Measurements from ENCODE around the gene WWOX.

WWOX gene

GRCh38 chr16:79175286-79176057 is 1076.0 kb downstream of the WWOX start:
- DNase-seq (ENCODE audit: low spot score): no peak

GRCh38 chr16:79177018-79177417 is 1077.6 kb downstream of the WWOX start:
- no peak for DNase-seq (ENCODE audit: low spot score)

- DNase-seq (ENCODE audit: low spot score): no peak
Observed at GRCh38 chr16:79181419-79181818, 1082.0 kb downstream of the WWOX start.

GRCh38 chr16:79182616-79183015 is 1083.2 kb downstream of the WWOX start:
- DNase-seq (ENCODE audit: low spot score): no peak

- DNase-seq (ENCODE audit: low spot score): no peak
Observed at GRCh38 chr16:79183571-79183970, 1084.1 kb downstream of the WWOX start.

- DNase-seq (ENCODE audit: low spot score): no peak
Observed at GRCh38 chr16:79184464-79185030, 1085.1 kb downstream of the WWOX start.

GRCh38 chr16:79185711-79186110 is 1086.3 kb downstream of the WWOX start:
- no peak for DNase-seq (ENCODE audit: low spot score)

- DNase-seq (ENCODE audit: low spot score): no peak
Observed at GRCh38 chr16:79186196-79186595, 1086.7 kb downstream of the WWOX start.

- DNase-seq (ENCODE audit: low spot score): no peak
Observed at GRCh38 chr16:79188115-79188738, 1088.8 kb downstream of the WWOX start.

- no peak for DNase-seq (ENCODE audit: low spot score)
Observed at GRCh38 chr16:79188739-79189122, 1089.3 kb downstream of the WWOX start.

- no peak for DNase-seq (ENCODE audit: low spot score)
Observed at GRCh38 chr16:79190542-79190941, 1091.1 kb downstream of the WWOX start.

GRCh38 chr16:79191933-79192332 is 1092.5 kb downstream of the WWOX start:
- DNase-seq (ENCODE audit: low spot score): no peak

- DNase-seq (ENCODE audit: low spot score): no peak
Observed at GRCh38 chr16:79192904-79193303, 1093.5 kb downstream of the WWOX start.

- DNase-seq (ENCODE audit: low spot score): no peak
Observed at GRCh38 chr16:79194291-79194690, 1094.8 kb downstream of the WWOX start.

- no peak for DNase-seq (ENCODE audit: low spot score)
Observed at GRCh38 chr16:79195938-79196337, 1096.5 kb downstream of the WWOX start.

GRCh38 chr16:79201436-79201835 is 1102.0 kb downstream of the WWOX start:
- no peak for DNase-seq (ENCODE audit: low spot score)

- DNase-seq (ENCODE audit: low spot score): no peak
Observed at GRCh38 chr16:79202977-79203376, 1103.5 kb downstream of the WWOX start.

- DNase-seq (ENCODE audit: low spot score): no peak
Observed at GRCh38 chr16:79204486-79204885, 1105.0 kb downstream of the WWOX start.

GRCh38 chr16:79206889-79207288 is 1107.4 kb downstream of the WWOX start:
- DNase-seq (ENCODE audit: low spot score): no peak

- DNase-seq (ENCODE audit: low spot score): no peak
Observed at GRCh38 chr16:79209308-79209707, 1109.9 kb downstream of the WWOX start.

GRCh38 chr16:79210607-79211006 is 1111.2 kb downstream of the WWOX start:
- DNase-seq (ENCODE audit: low spot score): no peak

- no peak for DNase-seq (ENCODE audit: low spot score)
Observed at GRCh38 chr16:79211586-79211985, 1112.1 kb downstream of the WWOX start.

- no peak for DNase-seq (ENCODE audit: low spot score)
Observed at GRCh38 chr16:79212114-79212791, 1112.8 kb downstream of the WWOX start.

Data from kidney capillary endothelial cell (primary cell).